CD4-positive, alpha-beta T cell treated with Interferon gamma for 1 hour (primary cell): ENCODE measurements around the gene TCFL5.

Experiments
- DNase-seq: peaks from one replicate; pipeline ENCODE4 v3.0.0-alpha.2; 2020

The TCFL5 gene

GRCh38 chr20:62895539-62895938 is 33.9 kb upstream of the TCFL5 start:
- DNase-seq: no peak

DNA sequence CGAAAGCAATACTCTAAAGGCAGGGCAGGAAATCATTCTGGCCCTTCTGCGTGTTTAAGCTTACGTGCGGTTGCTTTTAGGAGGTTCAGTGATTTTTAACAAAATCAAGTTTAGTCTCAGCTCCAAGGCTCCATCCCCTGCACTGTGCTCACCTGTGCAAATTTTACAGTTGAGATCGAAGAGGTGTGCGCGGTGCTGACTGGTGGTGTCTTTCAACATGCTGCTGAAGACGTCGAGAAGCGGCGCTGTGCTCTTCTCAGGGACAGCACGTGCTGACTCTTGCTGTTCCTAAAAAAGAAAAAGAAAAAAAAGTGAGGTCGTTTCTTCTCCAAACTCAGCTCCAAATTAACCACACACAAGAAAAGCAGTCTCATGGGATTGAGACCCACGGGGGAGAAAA is 32.6 kb upstream of the TCFL5 start:
- no peak for DNase-seq

- no peak for DNase-seq
Observed at GRCh38 chr20:62893700-62894099, 32.1 kb upstream of the TCFL5 start.

DNA sequence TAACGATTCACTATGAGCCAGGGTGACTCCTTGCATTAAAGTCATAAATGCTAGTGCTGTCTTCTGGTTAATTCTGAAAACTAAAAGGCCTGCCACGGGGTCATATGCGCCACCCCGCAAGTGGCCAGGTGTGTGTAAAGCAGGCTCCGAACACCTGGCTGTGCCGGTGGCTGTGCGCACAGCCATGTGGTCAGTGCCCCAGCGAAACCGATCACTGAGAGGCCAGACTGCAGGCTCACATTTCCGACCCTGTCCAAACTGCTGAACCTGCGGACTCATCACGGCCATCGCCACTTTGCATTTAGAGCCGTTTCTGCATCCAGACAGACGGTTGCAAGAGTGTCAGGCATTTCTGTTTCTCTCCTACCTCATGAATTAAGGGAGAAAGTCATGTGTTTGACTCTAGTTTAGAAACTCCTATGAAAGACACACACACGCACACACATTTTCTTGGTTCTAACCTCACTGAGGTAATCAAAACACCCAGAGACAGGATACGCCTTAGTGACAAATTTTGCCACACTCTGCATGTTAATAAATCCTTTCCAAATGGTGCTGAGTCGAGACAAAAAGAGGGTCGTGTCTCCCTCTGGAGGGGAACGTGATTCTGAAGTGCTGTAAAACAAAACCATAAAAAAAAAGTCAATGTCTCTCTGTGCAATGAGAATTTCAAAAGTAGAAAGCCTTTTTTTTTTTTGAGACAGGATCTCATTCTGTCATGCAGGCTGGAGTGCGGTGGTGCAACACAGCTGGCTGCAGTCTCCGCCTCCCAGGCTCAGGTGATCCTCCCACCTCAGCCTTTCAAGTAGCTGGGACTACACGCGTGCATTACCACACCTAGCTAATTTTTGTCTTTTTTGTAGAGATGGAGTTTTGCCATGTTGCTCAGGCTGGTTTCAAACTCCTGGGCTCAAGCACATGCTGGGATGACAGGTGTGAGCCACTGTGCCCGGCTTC is 31.0 kb upstream of the TCFL5 start:
- peak; percentile 36 for DNase-seq

DNA sequence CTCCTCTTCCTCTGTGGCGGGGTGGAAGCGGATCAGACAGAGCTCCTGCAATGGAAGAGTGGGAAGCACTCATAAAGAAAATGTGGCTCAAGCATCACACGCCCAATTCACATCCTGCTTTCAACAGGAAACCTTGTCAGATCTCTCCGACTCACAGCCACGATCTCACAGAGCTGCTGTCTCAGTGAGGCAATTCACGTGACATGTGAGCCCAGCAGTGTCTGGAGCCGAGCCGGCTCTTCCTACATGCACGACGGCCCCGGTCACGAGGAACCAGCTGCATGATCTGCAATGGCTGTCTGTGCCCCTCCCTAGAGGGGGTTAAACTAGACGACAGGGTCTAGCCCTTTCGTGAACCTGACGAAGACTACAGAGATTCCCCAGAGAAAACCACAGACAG is 29.5 kb upstream of the TCFL5 start:
- DNase-seq: peak; percentile 25

- DNase-seq: no peak
Observed at GRCh38 chr20:62890444-62890843, 28.8 kb upstream of the TCFL5 start.

DNA sequence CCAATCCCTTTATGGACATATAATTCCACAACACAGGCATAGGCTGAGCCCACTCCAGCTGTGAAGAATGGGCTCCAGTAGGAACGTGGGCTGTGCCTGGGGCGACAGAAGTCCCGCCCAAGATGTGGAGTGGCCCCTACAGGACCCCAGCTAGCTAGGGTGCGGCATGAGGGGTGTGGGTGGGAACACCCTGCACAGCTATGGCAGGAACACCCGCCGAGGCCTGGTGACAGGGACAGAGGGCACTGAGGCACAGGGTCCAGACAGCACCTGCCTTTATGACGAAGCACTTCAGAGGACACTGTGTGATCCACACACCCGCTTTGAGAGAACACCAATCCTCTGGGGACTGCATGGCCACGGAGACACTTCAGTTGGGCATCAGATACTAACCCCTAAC is 28.2 kb upstream of the TCFL5 start:
- DNase-seq: no peak

- DNase-seq: no peak
Observed at GRCh38 chr20:62889411-62889810, 27.8 kb upstream of the TCFL5 start.

GRCh38 chr20:62888910-62889309 is 27.3 kb upstream of the TCFL5 start:
- no peak for DNase-seq

GRCh38 chr20:62888406-62888805 is 26.8 kb upstream of the TCFL5 start:
- no peak for DNase-seq

DNA sequence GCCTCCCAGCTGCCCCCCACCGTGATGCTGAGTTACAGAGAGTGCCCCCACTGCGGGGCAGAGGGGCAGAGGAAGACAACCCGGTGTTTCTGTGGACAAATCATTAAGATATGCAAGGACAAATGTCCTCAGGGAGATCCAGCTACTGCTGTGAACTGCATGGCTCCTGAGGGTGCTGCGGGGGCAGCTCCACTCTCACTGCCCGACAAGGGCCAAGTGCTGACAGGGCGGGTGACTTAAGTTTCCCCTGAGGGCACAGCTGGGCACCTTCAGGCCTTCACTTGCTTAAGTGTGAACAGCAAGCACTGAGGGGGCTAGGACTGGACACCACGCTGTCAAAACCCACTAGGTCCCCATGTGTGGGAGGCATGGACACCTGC is 26.2 kb upstream of the TCFL5 start:
- no peak for DNase-seq

DNA sequence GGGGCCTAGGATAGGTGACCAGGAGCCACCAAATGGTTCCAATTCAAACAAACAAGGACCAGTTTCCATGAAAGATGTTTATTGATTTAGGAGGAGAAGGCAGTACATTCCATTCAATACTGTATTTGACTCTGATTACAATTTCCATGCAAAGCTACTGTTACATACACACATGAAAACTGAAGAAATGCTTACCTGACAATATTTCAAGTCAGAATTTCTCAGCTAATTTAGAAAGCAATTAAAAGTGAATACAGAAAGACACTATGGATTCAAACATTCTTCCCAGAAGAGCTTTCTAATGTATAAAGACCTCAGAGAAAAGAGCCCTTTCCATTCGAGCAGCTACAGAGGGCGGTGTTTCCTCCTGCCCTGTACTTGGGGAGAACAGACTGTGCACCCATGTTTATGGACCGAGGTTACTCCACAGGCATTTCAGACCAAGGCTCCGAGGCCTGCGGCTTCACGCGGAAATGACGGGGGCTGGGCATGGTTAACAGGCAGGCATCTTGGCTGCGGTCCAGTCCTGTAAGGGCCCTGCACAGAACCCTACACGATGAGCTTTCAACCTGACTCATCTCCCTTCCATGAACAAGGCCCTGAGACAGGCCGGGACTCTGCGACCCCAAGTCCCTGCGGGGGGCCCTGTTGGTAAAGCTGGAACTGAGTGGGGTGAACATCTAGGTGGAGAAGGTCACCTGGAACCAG is 25.7 kb upstream of the TCFL5 start:
- peak; percentile 34 for DNase-seq

DNA sequence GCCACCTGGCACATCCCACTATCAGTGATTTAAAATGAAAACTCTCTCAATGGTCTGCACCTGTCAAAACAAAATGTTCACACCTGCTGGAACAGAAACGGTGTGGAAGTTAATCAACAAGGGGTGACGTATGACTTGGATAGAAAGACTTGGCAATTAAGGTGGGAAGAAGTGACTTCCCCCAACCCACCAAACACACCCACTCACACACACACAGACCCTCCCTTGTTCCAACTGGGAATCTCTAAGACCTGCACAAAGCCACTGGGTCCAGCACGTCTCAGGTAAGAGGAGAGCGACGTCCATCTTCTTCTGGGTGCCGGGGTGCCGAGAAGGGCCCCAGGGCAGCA is 25.1 kb upstream of the TCFL5 start:
- no peak for DNase-seq

- DNase-seq: no peak
Observed at GRCh38 chr20:62885896-62886708, 24.5 kb upstream of the TCFL5 start.

DNA sequence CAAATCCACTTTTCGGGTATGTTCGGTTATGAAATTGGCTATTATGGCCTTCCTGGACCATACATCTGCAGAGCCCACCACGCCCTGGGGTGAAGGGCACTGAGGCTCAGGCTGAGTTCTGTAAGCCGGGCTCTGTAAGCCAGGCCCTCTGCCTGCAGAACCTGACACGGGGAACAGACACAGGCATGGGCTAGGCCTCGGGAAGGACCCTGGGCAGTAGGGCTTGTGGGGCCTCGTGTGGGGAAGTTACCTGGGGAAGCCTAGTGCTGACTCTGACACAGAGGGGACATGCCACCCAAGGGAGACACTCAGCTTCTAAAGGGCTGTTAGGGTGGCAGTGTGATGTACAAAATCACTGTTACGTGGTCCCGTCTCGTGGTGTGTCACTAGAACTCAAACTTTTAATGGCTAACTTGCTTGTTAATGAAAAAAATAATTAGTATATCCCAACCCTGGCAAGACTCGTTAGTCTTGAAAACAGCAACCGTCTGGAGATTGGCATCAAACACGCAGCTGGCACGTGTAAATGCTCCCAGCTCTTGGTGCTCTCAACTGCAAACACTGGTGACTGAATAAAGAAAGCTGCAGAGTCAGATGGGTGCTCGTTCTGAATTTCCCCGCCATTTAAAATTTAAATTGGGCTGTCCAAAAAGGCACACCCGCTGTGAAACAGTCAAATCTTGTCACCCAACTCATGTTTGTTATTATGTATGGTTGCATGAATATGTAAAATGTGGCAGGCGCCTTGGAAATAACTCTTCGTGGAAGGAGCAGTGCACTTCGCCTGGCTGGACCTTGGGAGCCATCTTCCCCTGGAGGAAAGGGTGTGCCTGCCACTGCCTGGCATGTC is 23.6 kb upstream of the TCFL5 start:
- DNase-seq: no peak

GRCh38 chr20:62884556-62884955 is 22.9 kb upstream of the TCFL5 start:
- no peak for DNase-seq

DNA sequence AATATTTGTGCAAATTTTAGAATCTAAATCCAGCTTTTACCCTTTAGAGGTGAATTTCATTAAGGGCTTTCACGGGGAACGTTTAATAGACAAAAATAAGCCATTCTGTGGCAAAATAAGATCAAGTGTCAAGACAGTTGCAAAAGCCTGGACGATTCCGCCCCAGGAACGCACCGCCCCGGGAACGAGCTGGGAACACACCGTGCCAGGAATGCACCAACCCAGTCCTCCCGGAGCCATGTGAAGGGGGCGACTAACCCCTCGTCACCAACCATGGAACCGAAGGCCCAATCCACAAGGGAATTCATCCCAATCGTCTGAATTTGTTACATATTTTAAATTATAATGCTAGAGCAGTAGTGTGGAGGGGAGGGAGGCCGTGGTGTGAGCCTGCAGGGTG is 20.8 kb upstream of the TCFL5 start:
- no peak for DNase-seq

DNA sequence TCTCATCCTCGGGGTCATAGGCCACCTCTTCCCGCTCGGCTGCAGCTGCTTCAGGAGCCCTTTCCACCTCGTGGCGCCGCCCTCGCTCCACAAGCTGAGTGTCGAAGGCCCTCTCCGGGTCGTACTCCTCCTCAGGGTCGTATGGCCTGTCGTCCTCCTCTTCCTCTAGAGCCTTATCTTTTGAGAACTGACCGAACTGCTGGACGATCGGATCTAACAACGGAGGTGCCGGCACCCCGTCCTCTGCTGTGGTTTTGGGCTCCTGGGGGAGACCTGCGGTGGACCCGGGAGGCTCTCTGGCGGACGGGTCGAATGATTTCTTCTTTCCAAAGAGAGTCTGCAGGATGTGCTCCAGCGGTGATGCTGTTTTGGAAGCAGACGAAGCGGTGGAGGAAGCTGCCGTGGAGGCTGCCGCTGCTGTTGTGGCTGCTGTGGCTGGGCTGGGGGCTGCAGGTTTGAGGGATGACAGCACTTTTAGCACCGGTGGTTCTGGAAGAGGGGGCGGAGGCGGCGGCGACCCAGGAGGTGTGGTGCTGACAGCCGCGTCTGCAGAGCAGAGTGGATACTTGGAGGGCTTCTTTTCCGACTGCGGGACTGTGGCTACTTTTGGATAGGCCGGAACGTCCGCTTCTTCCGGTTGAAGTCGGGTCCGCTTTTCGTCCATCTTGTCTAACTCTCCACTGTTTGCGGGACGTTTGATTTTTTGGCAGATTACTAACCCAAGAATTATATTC is 20.2 kb upstream of the TCFL5 start:
- no peak for DNase-seq

GRCh38 chr20:62880935-62881661 is 19.5 kb upstream of the TCFL5 start:
- DNase-seq: no peak

DNA sequence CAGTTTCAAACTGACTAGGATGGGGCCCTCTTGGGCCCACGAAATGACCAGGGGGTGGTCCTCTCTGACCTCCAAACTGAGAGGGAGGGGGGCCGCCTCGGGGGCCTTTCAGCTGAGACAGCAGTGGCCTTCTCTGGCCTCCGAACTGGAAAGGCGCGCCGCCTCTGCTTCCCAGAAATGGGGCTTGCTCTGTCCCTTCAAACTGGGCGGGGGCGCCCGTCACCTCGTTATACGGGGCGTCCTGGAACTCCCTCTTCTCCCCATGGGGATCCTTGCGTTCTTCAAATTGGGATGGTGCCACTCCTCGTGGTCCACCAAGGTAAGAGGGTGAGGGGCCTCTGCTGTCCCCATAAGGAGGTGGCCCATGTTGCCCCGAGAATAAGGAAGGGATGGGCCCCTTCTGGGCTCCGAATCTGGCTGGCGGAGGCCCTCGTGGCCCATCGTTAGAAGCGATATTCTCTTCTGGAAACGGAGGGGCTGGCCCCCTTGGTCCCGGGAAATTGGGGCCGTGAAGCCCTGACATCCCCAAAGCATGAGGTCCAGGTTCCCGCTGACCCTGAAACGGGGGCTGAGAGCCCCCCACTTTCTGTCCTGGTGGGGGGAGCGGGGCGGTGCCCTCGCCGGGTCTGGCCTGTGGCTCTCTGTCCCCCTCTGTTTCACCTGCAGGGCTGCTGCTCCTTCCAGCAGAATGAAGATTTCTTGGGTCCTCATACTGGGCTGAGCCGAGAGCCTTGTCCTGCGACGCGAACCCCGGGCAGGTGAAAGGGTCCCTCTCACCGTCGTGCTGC is 18.7 kb upstream of the TCFL5 start:
- no peak for DNase-seq
